PFSK-1 (cell line): ENCODE data around the gene KCNQ5.

Source experiments
- POLR2AphosphoS5 ChIP-seq: IDR thresholded peaks from 2 replicates; pipeline ENCODE4 v1.6.1; 2012; ENCODE audit warnings: low read depth, mild to moderate bottlenecking, control low read depth, low read length, moderate library complexity
- REST ChIP-seq, 2 experiments: IDR thresholded peaks; 2 replicates each; pipeline versions ENCODE4 v1.6.1 to v1.8.0; 2011 to 2012; ENCODE audit warnings: low read depth in 2 of 2, low read length in 2 of 2, control low read depth in 1 of 2, inconsistent platforms in 1 of 2, mild to moderate bottlenecking in 1 of 2, moderate library complexity in 1 of 2; ENCODE audit not compliant: insufficient read depth in 1 of 2
- TAF1 ChIP-seq: IDR thresholded peaks from 2 replicates; pipeline ENCODE4 v1.6.1; 2012; ENCODE audit warnings: low read length, control low read depth, borderline replicate concordance; ENCODE audit not compliant: insufficient read depth

GRCh38 chr6:73027691-73028090, 405.8 kb downstream of the KCNQ5 start:
- TF ChIP-seq REST (IDR thresholded peaks at IDR 0.05; ENCODE audit: insufficient read depth in 1 of 2, low read depth in 2 of 2, low read length in 2 of 2) (no peak), POLR2AphosphoS5 (no peak), TAF1 (no peak)
